Measurements from ENCODE around the gene KLHL17. TPM values are rescaled to one million over a fixed set of nuclear protein-coding genes. Genes with fewer than 3 reads are reported as not detected.

The KLHL17 gene
- 10 to 100 TPM; 17.5 to 45.3 (median 37.1) TPM for total RNA-seq
- 10.1 TPM for total RNA-seq (2013)
- total RNA-seq: 3.9 to 32.0 (median 22.8) reads per million in 29 experiments

GRCh38 chr1:960363-961131 lies at the start of gene KLHL17:
TSS of gene KLHL17 (plus strand) at chr1:960584. CDS start at chr1:960694, 110 bp downstream.
- H3K9me3 ChIP-seq: no peaks in the 10 kb centered on the region
- no peaks in the 10 kb centered on the region for H3K9me3 Mint-ChIP-seq
- no peak within 1 kb of the TSS for H3K27ac ChIP-seq (ENCODE audit: low read length)
- ChIA-PET CTCF (no interaction called here), POLR2A (no interaction called here)
- peaks cover 18 to 31% (median 18%) of the 10 kb centered on the region in 3 donors for H3K4me1 Mint-ChIP-seq
- under 1% methylated on average over 103 of the region's 109 CpGs for WGBS (ENCODE audit: insufficient coverage)
- H3K36me3 ChIP-seq (ENCODE audit: control insufficient read depth in 2 of 2, extremely low read depth in 1 of 2, insufficient read depth in 1 of 2, low read length in 1 of 2): peaks cover 0 to 18% of the 10 kb centered on the region in 2 donors
- peaks cover 5% of the 10 kb centered on the region for H3K36me3 Mint-ChIP-seq
- peaks cover 7 to 40% of the 10 kb centered on the region in 2 experiments for H3K4me1 ChIP-seq (ENCODE audit: control insufficient read depth in 1 of 2, extremely low read depth in 1 of 2, insufficient read depth in 2 of 2, low read length in 2 of 2)
- H3K4me3 Mint-ChIP-seq: peak within 1 kb of the TSS; percentile 87 to 90 (median 87)
- DNase-seq (peak; percentile 49 to 83 (median 70)), ATAC-seq (replicated peaks in 1 of 4) (peak; percentile 56 to 64 (median 60))
- no peak within 1 kb of the TSS for H3K27ac Mint-ChIP-seq
- H3K27me3 ChIP-seq (replicated peaks in 1 of 2; ENCODE audit: control insufficient read depth in 2 of 2, extremely low read depth in 1 of 2, insufficient read depth in 2 of 2, low read length in 1 of 2): no peaks in the 10 kb centered on the region
- peak within 1 kb of the TSS; percentile 57 to 65 for H3K4me3 ChIP-seq (ENCODE audit: control insufficient read depth in 1 of 2, extremely low read depth in 1 of 2, low read length in 1 of 2)
- H3K27me3 Mint-ChIP-seq: no peaks in the 10 kb centered on the region

- POLR2A ChIA-PET: no interaction called here
- Mint-ChIP-seq H3K9me3 (no peaks in the 10 kb centered on the region), H3K4me1 (peaks cover 0 to 10% (median 9%) of the 10 kb centered on the region in 3 donors), H3K27me3 (peaks cover 33 to 44% of the 10 kb centered on the region in 2 donors), H3K27ac (no peak overlapping the region), H3K4me3 (no peak overlapping the region), H3K36me3 (no peaks in the 10 kb centered on the region)
- DNase-seq: peak in 2 of 35 experiments; percentile 3 to 19
- ATAC-seq (replicated peaks in 1 of 4): no peak
- Histone ChIP-seq H3K4me1 (ENCODE audit: control insufficient read depth in 1 of 2, extremely low read depth in 1 of 2, insufficient read depth in 2 of 2, low read length in 2 of 2) (no peaks in the 10 kb centered on the region), H3K36me3 (ENCODE audit: control insufficient read depth in 2 of 2, extremely low read depth in 1 of 2, insufficient read depth in 1 of 2, low read length in 1 of 2) (no peaks in the 10 kb centered on the region), H3K27ac (ENCODE audit: low read length) (no peak overlapping the region), H3K9me3 (no peaks in the 10 kb centered on the region), H3K27me3 (replicated peaks in 1 of 2; ENCODE audit: control insufficient read depth in 2 of 2, extremely low read depth in 1 of 2, insufficient read depth in 2 of 2, low read length in 1 of 2) (peaks cover 0 to 71% of the 10 kb centered on the region in 2 experiments), H3K4me3 (ENCODE audit: control insufficient read depth in 1 of 2, extremely low read depth in 1 of 2, low read length in 1 of 2) (no peak overlapping the region)
- CTCF ChIA-PET: interaction anchor here in 1 of 2 donors (0.6 kb wide), 1 partner anchor 78 kb away, joined by 4 read pairs; no protein-coding TSS in a partner anchor
- 71% methylated on average over 24 of the region's 25 CpGs for WGBS (ENCODE audit: insufficient coverage)
Measured at GRCh38 chr1:910881-911721, 49.3 kb upstream of the KLHL17 start.

GRCh38 chr1:911875-912739 lies 48.3 kb upstream of the KLHL17 start:
- POLR2A ChIA-PET: no interaction called here
- Histone ChIP-seq H3K9me3 (no peaks in the 10 kb centered on the region), H3K36me3 (ENCODE audit: control insufficient read depth in 2 of 2, extremely low read depth in 1 of 2, insufficient read depth in 1 of 2, low read length in 1 of 2) (no peaks in the 10 kb centered on the region), H3K27me3 (replicated peaks in 1 of 2; ENCODE audit: control insufficient read depth in 2 of 2, extremely low read depth in 1 of 2, insufficient read depth in 2 of 2, low read length in 1 of 2) (peaks cover 0 to 71% of the 10 kb centered on the region in 2 experiments), H3K4me1 (ENCODE audit: control insufficient read depth in 1 of 2, extremely low read depth in 1 of 2, insufficient read depth in 2 of 2, low read length in 2 of 2) (no peaks in the 10 kb centered on the region), H3K27ac (ENCODE audit: low read length) (no peak overlapping the region), H3K4me3 (ENCODE audit: control insufficient read depth in 1 of 2, extremely low read depth in 1 of 2, low read length in 1 of 2) (no peak overlapping the region)
- H3K27ac Mint-ChIP-seq: peak overlapping the region in 1 of 2 donors; percentile 12
- no peaks in the 10 kb centered on the region for H3K9me3 Mint-ChIP-seq
- CTCF ChIA-PET: no interaction called here
- DNase-seq (peak in 2 of 35 experiments; percentile 1 to 18), ATAC-seq (replicated peaks in 1 of 4) (no peak)
- no peaks in the 10 kb centered on the region for H3K36me3 Mint-ChIP-seq
- peaks cover 28 to 40% of the 10 kb centered on the region in 2 donors for H3K27me3 Mint-ChIP-seq
- WGBS (ENCODE audit: insufficient coverage): 62% methylated on average over 13 of the region's 15 CpGs
- H3K4me1 Mint-ChIP-seq: peaks cover 0 to 9% (median 6%) of the 10 kb centered on the region in 3 donors
- no peak overlapping the region for H3K4me3 Mint-ChIP-seq

- H3K27ac Mint-ChIP-seq: peak overlapping the region in 1 of 2 donors; percentile 12
- peaks cover 0 to 9% (median 6%) of the 10 kb centered on the region in 3 donors for H3K4me1 Mint-ChIP-seq
Measured at GRCh38 chr1:912740-913301, 47.6 kb upstream of the KLHL17 start.

GRCh38 chr1:913491-914130 lies 46.8 kb upstream of the KLHL17 start:
- Mint-ChIP-seq H3K9me3 (no peaks in the 10 kb centered on the region), H3K36me3 (no peaks in the 10 kb centered on the region), H3K4me3 (no peak overlapping the region), H3K27me3 (peaks cover 24 to 39% of the 10 kb centered on the region in 2 donors), H3K27ac (no peak overlapping the region), H3K4me1 (peaks cover 0 to 9% (median 6%) of the 10 kb centered on the region in 3 donors)
- 71% methylated on average over 15 of the region's 16 CpGs for WGBS (ENCODE audit: insufficient coverage)
- Histone ChIP-seq H3K9me3 (no peaks in the 10 kb centered on the region), H3K4me3 (ENCODE audit: control insufficient read depth in 1 of 2, extremely low read depth in 1 of 2, low read length in 1 of 2) (no peak overlapping the region), H3K36me3 (ENCODE audit: control insufficient read depth in 2 of 2, extremely low read depth in 1 of 2, insufficient read depth in 1 of 2, low read length in 1 of 2) (no peaks in the 10 kb centered on the region), H3K4me1 (ENCODE audit: control insufficient read depth in 1 of 2, extremely low read depth in 1 of 2, insufficient read depth in 2 of 2, low read length in 2 of 2) (no peaks in the 10 kb centered on the region), H3K27me3 (replicated peaks in 1 of 2; ENCODE audit: control insufficient read depth in 2 of 2, extremely low read depth in 1 of 2, insufficient read depth in 2 of 2, low read length in 1 of 2) (peaks cover 0 to 75% of the 10 kb centered on the region in 2 experiments), H3K27ac (ENCODE audit: low read length) (no peak overlapping the region)
- ChIA-PET POLR2A (no interaction called here), CTCF (no interaction called here)
- no peak for ATAC-seq (replicated peaks in 1 of 4)
- DNase-seq: no peak

More at GRCh38 chr1:912740-913301, 47.6 kb upstream of the KLHL17 start:
- no peak for DNase-seq
- 39% methylated on average over 24 of the region's 24 CpGs for WGBS (ENCODE audit: insufficient coverage)
- CTCF ChIA-PET: no interaction called here
- Mint-ChIP-seq H3K4me3 (no peak overlapping the region), H3K9me3 (no peaks in the 10 kb centered on the region), H3K27me3 (peaks cover 28 to 38% of the 10 kb centered on the region in 2 donors), H3K36me3 (no peaks in the 10 kb centered on the region)
- no peaks in the 10 kb centered on the region for H3K9me3 ChIP-seq
- H3K27ac ChIP-seq (ENCODE audit: low read length): no peak overlapping the region
- H3K36me3 ChIP-seq (ENCODE audit: control insufficient read depth in 2 of 2, extremely low read depth in 1 of 2, insufficient read depth in 1 of 2, low read length in 1 of 2): no peaks in the 10 kb centered on the region
- no peaks in the 10 kb centered on the region for H3K4me1 ChIP-seq (ENCODE audit: control insufficient read depth in 1 of 2, extremely low read depth in 1 of 2, insufficient read depth in 2 of 2, low read length in 2 of 2)
- peaks cover 0 to 71% of the 10 kb centered on the region in 2 experiments for H3K27me3 ChIP-seq (replicated peaks in 1 of 2; ENCODE audit: control insufficient read depth in 2 of 2, extremely low read depth in 1 of 2, insufficient read depth in 2 of 2, low read length in 1 of 2)
- POLR2A ChIA-PET: no interaction called here
- ATAC-seq (replicated peaks in 1 of 4): peak in 2 of 4 experiments; percentile 20 to 60
- H3K4me3 ChIP-seq (ENCODE audit: control insufficient read depth in 1 of 2, extremely low read depth in 1 of 2, low read length in 1 of 2): no peak overlapping the region

Measured in T-cell (primary cell).